Upper lobe of right lung (tissue), 1 donor: Measurements from ENCODE around the gene RNF121. TPM values are rescaled to one million over a fixed set of nuclear protein-coding genes. Genes with fewer than 3 reads are reported as not detected.

Experiments
- ATAC-seq: fragments of 200-7000 bp; cut with Tn5 transposase; one replicate; pipeline ENCODE4 v1.9.1; 2020; ENCODE audit warnings: mild to moderate bottlenecking, moderate library complexity
- DNase-seq: peaks from one replicate; pipeline ENCODE4 v3.0.0-alpha.2; 2020
- H3K27ac ChIP-seq: fragments of 200-600 bp; one replicate; pipeline ENCODE4 v1.8.0; 2022
- H3K27me3 ChIP-seq: fragments of 200-600 bp; one replicate; pipeline ENCODE4 v1.8.0; 2022; ENCODE audit warnings: mild to moderate bottlenecking
- H3K36me3 ChIP-seq: fragments of 200-600 bp; one replicate; pipeline ENCODE4 v1.8.0; 2022
- H3K4me1 ChIP-seq: fragments of 200-600 bp; one replicate; pipeline ENCODE4 v1.8.0; 2022
- H3K4me3 ChIP-seq: fragments of 200-600 bp; one replicate; pipeline ENCODE4 v1.8.0; 2022; ENCODE audit warnings: mild to moderate bottlenecking
- H3K9me3 ChIP-seq: fragments of 200-600 bp; one replicate; pipeline ENCODE4 v1.8.0; 2022
- CTCF ChIP-seq: fragments of 200-600 bp; IDR thresholded peaks from one replicate; pipeline ENCODE4 v1.8.0; 2022; ENCODE audit warnings: antibody characterized with exemption
- intact Hi-C: fragments of 100-400 bp; cut with DNase I; formaldehyde crosslinking; loops from one replicate; pipeline ENCODE4 v1.11.0; 2022
- total RNA-seq: library from RNA; stranded (reverse); fragmentation: NEBNext Ultra II Directional; extraction: Animal tissue kit (Norgen Biotek cat#: 25700); gene quantifications from one replicate; pipeline ENCODE4 v1.2.1, GENCODE V29; 2021
- donor health status: DM: no; HTN: yes; CAD: no; lungs with severe emphysema.

The RNF121 gene
- total RNA-seq, 1 donor from 2014 or later, result 26.8 TPM

DNA sequence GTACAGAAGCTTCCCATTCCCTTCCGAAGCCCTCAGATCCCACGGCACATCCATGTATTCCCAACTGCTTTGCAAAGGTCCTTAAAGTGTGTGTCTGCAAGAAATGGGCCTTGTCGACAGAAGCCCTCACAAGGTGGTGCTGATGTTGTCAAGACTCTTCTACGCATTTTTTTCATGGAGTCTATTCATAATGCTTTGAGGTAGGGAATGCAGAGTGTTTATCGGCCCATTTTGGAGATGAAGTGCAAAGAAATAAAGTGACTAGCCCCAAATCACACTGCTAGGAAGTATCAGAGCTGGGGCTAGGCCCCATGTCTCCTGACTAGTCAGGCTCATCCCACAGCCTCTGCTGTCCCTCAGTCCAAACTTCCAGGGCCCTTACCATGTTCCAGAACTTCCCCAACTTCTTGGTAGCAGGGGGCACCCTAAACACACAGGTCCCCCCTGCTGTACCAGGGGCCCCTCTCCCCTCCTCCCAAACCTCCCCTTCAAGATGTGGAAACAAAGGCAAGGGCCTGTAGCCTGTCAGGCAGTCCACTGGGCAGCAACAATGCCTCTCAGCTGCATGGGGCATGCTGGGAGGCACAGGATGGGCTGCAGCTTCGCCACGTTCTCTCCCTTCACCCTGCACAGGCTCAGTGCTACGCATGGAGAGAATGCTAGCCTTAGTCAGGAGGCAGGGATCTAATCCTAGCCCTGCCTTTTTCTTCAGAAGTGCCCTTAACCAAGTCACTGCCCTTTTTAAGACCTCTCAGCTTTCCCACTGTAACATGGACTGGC, 77.7 kb downstream of the RNF121 start:
- H3K9me3 ChIP-seq, result no peaks in the 10 kb centered on the region
- H3K36me3 ChIP-seq, result peaks cover 100% of the 10 kb centered on the region
- ATAC-seq (no peak), DNase-seq (no peak)
- no peaks in the 10 kb centered on the region for H3K4me1 ChIP-seq
- H3K27ac ChIP-seq, result no peak overlapping the region
- intact Hi-C loops, result no loop called here
- no peak for TF ChIP-seq CTCF
- H3K27me3 ChIP-seq, result no peaks in the 10 kb centered on the region
- no peak overlapping the region for H3K4me3 ChIP-seq

GRCh38 chr11:72007089-72007476, 78.2 kb downstream of the RNF121 start:
- H3K27me3 ChIP-seq, result no peaks in the 10 kb centered on the region
- H3K4me3 ChIP-seq, result no peak overlapping the region
- H3K27ac ChIP-seq, result no peak overlapping the region
- ATAC-seq (no peak), DNase-seq (no peak)
- no peaks in the 10 kb centered on the region for H3K9me3 ChIP-seq
- no peak for TF ChIP-seq CTCF
- peaks cover 100% of the 10 kb centered on the region for H3K36me3 ChIP-seq
- no peaks in the 10 kb centered on the region for H3K4me1 ChIP-seq
- intact Hi-C loops, result no loop called here

- no peak for TF ChIP-seq CTCF
- Histone ChIP-seq H3K36me3 (peaks cover 100% of the 10 kb centered on the region), H3K27ac (no peak overlapping the region), H3K4me3 (no peak overlapping the region), H3K4me1 (no peaks in the 10 kb centered on the region), H3K27me3 (no peaks in the 10 kb centered on the region), H3K9me3 (no peaks in the 10 kb centered on the region)
- ATAC-seq (no peak), DNase-seq (no peak)
- intact Hi-C loops, result no loop called here
Observed at GRCh38 chr11:72007587-72007986, 78.7 kb downstream of the RNF121 start.

DNA sequence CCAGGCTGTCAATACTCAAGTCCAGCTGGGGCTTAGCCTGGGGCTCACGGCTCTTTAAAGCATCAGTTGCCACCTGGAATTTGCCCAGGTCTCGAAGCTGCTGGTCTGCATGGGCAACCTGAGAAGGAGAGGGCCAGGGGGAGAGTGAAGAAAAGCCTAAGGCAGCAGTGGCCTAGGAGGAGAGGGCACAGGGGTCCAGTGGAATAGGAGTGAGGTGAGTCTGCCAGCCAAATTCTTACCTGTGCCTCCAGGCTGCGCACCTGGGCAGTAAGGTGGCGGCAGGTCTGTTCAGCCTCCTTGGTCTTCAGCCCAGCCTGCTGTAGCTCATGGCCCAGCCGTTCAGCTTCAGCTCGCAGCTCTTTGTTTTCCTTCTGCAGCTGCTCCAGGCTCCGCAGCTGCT, 79.9 kb downstream of the RNF121 start:
- peaks cover 100% of the 10 kb centered on the region for H3K36me3 ChIP-seq
- intact Hi-C loops, result no loop called here
- H3K9me3 ChIP-seq, result no peaks in the 10 kb centered on the region
- no peak overlapping the region for H3K27ac ChIP-seq
- H3K4me3 ChIP-seq, result no peak overlapping the region
- peaks cover 9% of the 10 kb centered on the region for H3K4me1 ChIP-seq
- DNase-seq, result no peak
- TF ChIP-seq CTCF, result no peak
- no peak for ATAC-seq
- no peaks in the 10 kb centered on the region for H3K27me3 ChIP-seq

- ATAC-seq, result no peak
- peaks cover 100% of the 10 kb centered on the region for H3K36me3 ChIP-seq
Observed at GRCh38 chr11:72009156-72009555, 80.3 kb downstream of the RNF121 start.

More at GRCh38 chr11:72009156-72009555, 80.3 kb downstream of the RNF121 start:
- DNase-seq, result no peak
- intact Hi-C loops, result no loop called here
- Histone ChIP-seq H3K27ac (no peak overlapping the region), H3K9me3 (no peaks in the 10 kb centered on the region), H3K27me3 (no peaks in the 10 kb centered on the region), H3K4me3 (no peak overlapping the region), H3K4me1 (peaks cover 13% of the 10 kb centered on the region)
- TF ChIP-seq CTCF, result no peak
